ENCODE measurements around the gene RBP2.

GRCh38 chr3:139509631-139510030 lies 33.3 kb upstream of the RBP2 start:
- TF ChIP-seq EP300 (IDR thresholded peaks at IDR 0.05) (no peak), BHLHE40 (IDR thresholded peaks at IDR 0.05; ENCODE audit: low read depth, low read length) (no peak), BCL3 (IDR thresholded peaks at IDR 0.05) (no peak), EHMT2 (IDR thresholded peaks at IDR 0.05; ENCODE audit: low read depth) (no peak), REST (IDR thresholded peaks at IDR 0.05) (no peak)
